WTC11 (cell line): Measurements from ENCODE around the gene CD160.

ENCODE experiments used
- ESRRA ChIP-seq: sonication (generic); formaldehyde crosslinking; IDR thresholded peaks from 2 replicates; pipeline ENCODE4 v1.8.1; 2022; ENCODE audit warnings: mild to moderate bottlenecking, missing genetic modification reagents, borderline replicate concordance
- NR1H2 ChIP-seq: sonication (generic); formaldehyde crosslinking; IDR thresholded peaks from 2 replicates; pipeline ENCODE4 v1.9.0; 2021; ENCODE audit warnings: mild to moderate bottlenecking, moderate library complexity, missing genetic modification reagents
- SP1 ChIP-seq: sonication (generic); formaldehyde crosslinking; conservative IDR thresholded peaks from 2 replicates; pipeline ENCODE4 v1.8.1; 2022; ENCODE audit warnings: missing genetic modification reagents
- ZNF219 ChIP-seq: sonication (generic); formaldehyde crosslinking; IDR thresholded peaks from 2 replicates; pipeline ENCODE4 v1.8.0; 2023; ENCODE audit warnings: missing genetic modification reagents, mild to moderate bottlenecking, borderline replicate concordance
- TF ChIP-seq, protein P1 (sequence below): fragments of 250-450 bp; sonication (Bioruptor Pico); IDR thresholded peaks from 2 replicates; pipeline ENCODE4 v1.9.0; 2021; ENCODE audit warnings: mild to moderate bottlenecking
- TF ChIP-seq, protein P2 (sequence below): sonication (generic); formaldehyde crosslinking; IDR thresholded peaks from 2 replicates; pipeline ENCODE4 v1.8.1; 2022; ENCODE audit warnings: low read depth, mild to moderate bottlenecking, moderate library complexity, missing genetic modification reagents, borderline replicate concordance
- TF ChIP-seq, protein P3 (sequence below): sonication (generic); formaldehyde crosslinking; IDR thresholded peaks from 2 replicates; pipeline ENCODE4 v1.8.1; 2023; ENCODE audit warnings: mild to moderate bottlenecking, missing genetic modification reagents, borderline replicate concordance
- TF ChIP-seq, protein P4 (sequence below): fragments of 200-600 bp; IDR thresholded peaks from 2 replicates; pipeline ENCODE4 v1.8.0; 2022; ENCODE audit warnings: antibody characterized with exemption
- TF ChIP-seq, protein P5 (sequence below): sonication (generic); formaldehyde crosslinking; IDR thresholded peaks from 2 replicates; pipeline ENCODE4 v1.8.0; 2022; ENCODE audit warnings: mild to moderate bottlenecking, missing genetic modification reagents

DNA sequence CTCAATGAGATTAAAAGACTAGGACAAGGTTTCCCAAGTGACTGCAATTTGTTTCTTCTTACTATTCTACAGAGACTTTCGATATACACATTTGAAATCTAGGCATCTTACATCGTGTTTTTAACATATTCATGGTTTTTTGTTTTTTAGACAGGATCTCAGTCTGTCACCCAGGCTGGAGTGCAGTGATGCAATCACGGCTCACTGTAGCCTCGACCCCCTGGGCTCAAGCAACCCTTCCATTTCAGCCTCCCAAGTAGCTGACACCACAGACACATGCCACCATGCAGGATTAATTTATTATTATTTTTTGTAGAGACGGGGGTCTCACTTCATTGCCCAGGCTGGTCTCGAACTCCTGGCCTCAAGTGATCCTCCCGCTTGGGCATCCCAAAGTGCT is 13.7 kb upstream of the CD160 start:
- TF ChIP-seq ZNF219 (CRISPR knock-in tag): no peak
- no peak for TF ChIP-seq ESRRA (CRISPR knock-in tag)
- TF ChIP-seq, protein P1, sequence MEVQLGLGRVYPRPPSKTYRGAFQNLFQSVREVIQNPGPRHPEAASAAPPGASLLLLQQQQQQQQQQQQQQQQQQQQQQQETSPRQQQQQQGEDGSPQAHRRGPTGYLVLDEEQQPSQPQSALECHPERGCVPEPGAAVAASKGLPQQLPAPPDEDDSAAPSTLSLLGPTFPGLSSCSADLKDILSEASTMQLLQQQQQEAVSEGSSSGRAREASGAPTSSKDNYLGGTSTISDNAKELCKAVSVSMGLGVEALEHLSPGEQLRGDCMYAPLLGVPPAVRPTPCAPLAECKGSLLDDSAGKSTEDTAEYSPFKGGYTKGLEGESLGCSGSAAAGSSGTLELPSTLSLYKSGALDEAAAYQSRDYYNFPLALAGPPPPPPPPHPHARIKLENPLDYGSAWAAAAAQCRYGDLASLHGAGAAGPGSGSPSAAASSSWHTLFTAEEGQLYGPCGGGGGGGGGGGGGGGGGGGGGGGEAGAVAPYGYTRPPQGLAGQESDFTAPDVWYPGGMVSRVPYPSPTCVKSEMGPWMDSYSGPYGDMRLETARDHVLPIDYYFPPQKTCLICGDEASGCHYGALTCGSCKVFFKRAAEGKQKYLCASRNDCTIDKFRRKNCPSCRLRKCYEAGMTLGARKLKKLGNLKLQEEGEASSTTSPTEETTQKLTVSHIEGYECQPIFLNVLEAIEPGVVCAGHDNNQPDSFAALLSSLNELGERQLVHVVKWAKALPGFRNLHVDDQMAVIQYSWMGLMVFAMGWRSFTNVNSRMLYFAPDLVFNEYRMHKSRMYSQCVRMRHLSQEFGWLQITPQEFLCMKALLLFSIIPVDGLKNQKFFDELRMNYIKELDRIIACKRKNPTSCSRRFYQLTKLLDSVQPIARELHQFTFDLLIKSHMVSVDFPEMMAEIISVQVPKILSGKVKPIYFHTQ: no peak
- TF ChIP-seq SP1 (CRISPR knock-in tag): no peak
- TF ChIP-seq, protein P2, sequence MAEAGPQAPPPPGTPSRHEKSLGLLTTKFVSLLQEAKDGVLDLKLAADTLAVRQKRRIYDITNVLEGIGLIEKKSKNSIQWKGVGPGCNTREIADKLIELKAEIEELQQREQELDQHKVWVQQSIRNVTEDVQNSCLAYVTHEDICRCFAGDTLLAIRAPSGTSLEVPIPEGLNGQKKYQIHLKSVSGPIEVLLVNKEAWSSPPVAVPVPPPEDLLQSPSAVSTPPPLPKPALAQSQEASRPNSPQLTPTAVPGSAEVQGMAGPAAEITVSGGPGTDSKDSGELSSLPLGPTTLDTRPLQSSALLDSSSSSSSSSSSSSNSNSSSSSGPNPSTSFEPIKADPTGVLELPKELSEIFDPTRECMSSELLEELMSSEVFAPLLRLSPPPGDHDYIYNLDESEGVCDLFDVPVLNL (CRISPR knock-in tag): no peak
- TF ChIP-seq, protein P3, sequence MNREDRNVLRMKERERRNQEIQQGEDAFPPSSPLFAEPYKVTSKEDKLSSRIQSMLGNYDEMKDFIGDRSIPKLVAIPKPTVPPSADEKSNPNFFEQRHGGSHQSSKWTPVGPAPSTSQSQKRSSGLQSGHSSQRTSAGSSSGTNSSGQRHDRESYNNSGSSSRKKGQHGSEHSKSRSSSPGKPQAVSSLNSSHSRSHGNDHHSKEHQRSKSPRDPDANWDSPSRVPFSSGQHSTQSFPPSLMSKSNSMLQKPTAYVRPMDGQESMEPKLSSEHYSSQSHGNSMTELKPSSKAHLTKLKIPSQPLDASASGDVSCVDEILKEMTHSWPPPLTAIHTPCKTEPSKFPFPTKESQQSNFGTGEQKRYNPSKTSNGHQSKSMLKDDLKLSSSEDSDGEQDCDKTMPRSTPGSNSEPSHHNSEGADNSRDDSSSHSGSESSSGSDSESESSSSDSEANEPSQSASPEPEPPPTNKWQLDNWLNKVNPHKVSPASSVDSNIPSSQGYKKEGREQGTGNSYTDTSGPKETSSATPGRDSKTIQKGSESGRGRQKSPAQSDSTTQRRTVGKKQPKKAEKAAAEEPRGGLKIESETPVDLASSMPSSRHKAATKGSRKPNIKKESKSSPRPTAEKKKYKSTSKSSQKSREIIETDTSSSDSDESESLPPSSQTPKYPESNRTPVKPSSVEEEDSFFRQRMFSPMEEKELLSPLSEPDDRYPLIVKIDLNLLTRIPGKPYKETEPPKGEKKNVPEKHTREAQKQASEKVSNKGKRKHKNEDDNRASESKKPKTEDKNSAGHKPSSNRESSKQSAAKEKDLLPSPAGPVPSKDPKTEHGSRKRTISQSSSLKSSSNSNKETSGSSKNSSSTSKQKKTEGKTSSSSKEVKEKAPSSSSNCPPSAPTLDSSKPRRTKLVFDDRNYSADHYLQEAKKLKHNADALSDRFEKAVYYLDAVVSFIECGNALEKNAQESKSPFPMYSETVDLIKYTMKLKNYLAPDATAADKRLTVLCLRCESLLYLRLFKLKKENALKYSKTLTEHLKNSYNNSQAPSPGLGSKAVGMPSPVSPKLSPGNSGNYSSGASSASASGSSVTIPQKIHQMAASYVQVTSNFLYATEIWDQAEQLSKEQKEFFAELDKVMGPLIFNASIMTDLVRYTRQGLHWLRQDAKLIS: no peak
- TF ChIP-seq, protein P4, sequence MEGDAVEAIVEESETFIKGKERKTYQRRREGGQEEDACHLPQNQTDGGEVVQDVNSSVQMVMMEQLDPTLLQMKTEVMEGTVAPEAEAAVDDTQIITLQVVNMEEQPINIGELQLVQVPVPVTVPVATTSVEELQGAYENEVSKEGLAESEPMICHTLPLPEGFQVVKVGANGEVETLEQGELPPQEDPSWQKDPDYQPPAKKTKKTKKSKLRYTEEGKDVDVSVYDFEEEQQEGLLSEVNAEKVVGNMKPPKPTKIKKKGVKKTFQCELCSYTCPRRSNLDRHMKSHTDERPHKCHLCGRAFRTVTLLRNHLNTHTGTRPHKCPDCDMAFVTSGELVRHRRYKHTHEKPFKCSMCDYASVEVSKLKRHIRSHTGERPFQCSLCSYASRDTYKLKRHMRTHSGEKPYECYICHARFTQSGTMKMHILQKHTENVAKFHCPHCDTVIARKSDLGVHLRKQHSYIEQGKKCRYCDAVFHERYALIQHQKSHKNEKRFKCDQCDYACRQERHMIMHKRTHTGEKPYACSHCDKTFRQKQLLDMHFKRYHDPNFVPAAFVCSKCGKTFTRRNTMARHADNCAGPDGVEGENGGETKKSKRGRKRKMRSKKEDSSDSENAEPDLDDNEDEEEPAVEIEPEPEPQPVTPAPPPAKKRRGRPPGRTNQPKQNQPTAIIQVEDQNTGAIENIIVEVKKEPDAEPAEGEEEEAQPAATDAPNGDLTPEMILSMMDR: no peak
- TF ChIP-seq, protein P5, sequence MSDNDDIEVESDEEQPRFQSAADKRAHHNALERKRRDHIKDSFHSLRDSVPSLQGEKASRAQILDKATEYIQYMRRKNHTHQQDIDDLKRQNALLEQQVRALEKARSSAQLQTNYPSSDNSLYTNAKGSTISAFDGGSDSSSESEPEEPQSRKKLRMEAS (CRISPR knock-in tag): no peak
- no peak for TF ChIP-seq NR1H2 (CRISPR knock-in tag)
